ENCODE results near the gene MAPK8.

MAPK8 gene

GRCh38 chr10:48464871-48465736 is 158.6 kb downstream of the MAPK8 start:
- no peak for TF ChIP-seq GATA2 (IDR thresholded peaks at IDR 0.05; ENCODE audit: low read depth, low read length)
- TF ChIP-seq GATA3 (IDR thresholded peaks at IDR 0.05; ENCODE audit: low read depth, low read length), result no peak

DNA sequence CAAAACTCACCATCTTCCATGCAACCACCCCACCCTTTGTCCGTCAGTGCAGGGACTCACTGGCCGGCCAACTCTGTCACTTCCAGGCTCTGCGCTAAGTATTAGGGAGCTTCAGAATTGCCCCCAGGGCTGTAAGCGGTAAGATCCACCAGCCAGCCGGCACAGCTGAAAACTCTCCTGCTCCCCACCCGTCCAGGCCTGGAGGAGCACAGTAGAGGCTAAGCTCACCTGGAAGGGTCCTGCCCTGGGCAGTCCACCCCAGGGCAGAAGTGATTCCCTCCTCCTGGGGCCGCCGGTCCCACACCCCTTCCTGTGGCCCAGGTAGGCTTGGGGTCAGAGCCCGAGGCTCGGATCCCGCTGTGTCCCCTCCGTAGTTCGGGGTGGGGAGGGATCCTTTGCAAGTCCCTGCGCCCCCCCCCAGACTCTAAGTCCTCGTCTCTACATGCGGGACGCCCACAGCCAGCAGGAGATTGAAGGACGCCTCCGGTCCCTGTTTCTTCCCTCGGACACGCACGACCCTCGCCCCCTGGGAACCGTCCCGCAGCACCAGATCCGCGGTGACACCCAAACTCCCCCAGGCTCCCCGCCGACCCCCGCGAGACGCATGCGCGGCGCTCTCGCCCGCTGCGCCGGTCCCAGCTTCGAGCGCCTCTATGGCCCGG is 159.5 kb downstream of the MAPK8 start:
- no peak for TF ChIP-seq GATA3 (IDR thresholded peaks at IDR 0.05; ENCODE audit: low read depth, low read length)
- no peak for TF ChIP-seq GATA2 (IDR thresholded peaks at IDR 0.05; ENCODE audit: low read depth, low read length)

- no peak for TF ChIP-seq GATA2 (IDR thresholded peaks at IDR 0.05; ENCODE audit: low read depth, low read length)
- TF ChIP-seq GATA3 (IDR thresholded peaks at IDR 0.05; ENCODE audit: low read depth, low read length), result no peak
These were observed 160.2 kb downstream of the MAPK8 start for GRCh38 chr10:48466611-48467240.

- TF ChIP-seq GATA3 (IDR thresholded peaks at IDR 0.05; ENCODE audit: low read depth, low read length) (no peak), GATA2 (IDR thresholded peaks at IDR 0.05; ENCODE audit: low read depth, low read length) (no peak)
These were observed 161.2 kb downstream of the MAPK8 start for GRCh38 chr10:48467669-48468068.

DNA sequence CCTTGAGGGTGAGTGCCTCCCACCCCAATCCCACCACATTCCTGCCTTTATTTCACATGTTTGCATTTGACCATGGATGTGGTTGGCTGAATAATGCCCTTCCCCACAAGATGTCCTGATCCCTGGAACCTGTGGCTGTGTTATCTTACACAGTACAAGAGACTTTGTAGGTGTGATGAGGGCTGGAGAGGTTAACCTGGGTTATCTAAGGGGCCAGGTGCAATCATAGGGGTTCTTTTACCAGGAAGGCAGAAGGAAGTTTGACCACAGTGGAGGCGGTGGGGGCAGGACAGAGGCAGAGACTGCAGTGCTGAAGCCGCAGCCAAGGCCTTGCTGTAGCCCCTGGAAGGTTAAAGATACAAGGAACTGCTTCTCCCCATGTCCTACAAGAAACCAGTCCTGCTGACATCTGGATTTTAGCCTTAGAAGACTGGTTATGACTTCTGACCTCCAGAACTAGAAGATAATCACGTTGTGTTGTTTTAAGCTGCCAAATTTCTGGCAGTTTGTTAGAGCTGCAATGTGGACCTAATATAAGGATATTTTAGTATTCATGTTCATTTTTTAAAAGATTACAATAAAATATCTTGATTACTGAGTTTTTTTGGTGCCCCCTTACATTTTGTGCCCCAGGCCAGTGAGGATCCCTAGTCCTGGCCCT is 161.8 kb downstream of the MAPK8 start:
- TF ChIP-seq GATA2 (IDR thresholded peaks at IDR 0.05; ENCODE audit: low read depth, low read length) (no peak), GATA3 (IDR thresholded peaks at IDR 0.05; ENCODE audit: low read depth, low read length) (no peak)

DNA sequence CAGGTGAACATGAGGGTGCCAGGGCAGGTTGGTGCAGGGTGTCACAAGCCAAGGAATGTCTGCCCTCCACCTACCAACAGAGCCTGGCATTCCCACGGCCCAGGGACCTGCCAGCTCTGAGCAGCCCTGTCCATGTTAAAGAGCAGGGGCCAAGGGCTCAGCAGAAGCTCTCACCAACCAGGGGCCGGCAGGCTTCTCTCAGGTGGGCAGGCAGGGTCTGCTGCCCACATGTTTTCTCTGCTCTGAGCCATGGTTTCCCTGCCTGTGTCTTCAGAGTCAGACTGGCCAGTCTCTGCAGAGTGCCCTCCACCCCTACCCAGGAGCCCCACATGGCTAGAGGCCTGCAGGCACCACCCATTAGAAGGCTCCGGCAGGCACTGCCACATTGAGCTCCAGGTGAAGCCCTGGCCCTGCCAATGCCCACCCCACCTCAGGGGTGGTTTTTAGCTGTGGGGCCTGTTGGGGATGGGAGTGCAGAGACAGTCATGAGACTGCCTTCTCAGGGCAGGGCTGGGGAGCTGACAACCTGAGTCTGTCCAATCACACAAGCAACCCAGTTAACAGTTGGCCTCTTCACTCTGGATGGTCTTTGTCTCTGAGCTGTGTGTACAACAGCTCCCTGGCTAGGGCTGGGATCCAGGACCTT is 162.5 kb downstream of the MAPK8 start:
- TF ChIP-seq GATA3 (IDR thresholded peaks at IDR 0.05; ENCODE audit: low read depth, low read length) (no peak), GATA2 (IDR thresholded peaks at IDR 0.05; ENCODE audit: low read depth, low read length) (no peak)

- no peak for TF ChIP-seq GATA2 (IDR thresholded peaks at IDR 0.05; ENCODE audit: low read depth, low read length)
- TF ChIP-seq GATA3 (IDR thresholded peaks at IDR 0.05; ENCODE audit: low read depth, low read length), result no peak
These were observed 163.1 kb downstream of the MAPK8 start for GRCh38 chr10:48469516-48470020.

GRCh38 chr10:48470115-48470892 is 163.8 kb downstream of the MAPK8 start:
- TF ChIP-seq GATA2 (IDR thresholded peaks at IDR 0.05; ENCODE audit: low read depth, low read length), result no peak
- TF ChIP-seq GATA3 (IDR thresholded peaks at IDR 0.05; ENCODE audit: low read depth, low read length), result no peak

DNA sequence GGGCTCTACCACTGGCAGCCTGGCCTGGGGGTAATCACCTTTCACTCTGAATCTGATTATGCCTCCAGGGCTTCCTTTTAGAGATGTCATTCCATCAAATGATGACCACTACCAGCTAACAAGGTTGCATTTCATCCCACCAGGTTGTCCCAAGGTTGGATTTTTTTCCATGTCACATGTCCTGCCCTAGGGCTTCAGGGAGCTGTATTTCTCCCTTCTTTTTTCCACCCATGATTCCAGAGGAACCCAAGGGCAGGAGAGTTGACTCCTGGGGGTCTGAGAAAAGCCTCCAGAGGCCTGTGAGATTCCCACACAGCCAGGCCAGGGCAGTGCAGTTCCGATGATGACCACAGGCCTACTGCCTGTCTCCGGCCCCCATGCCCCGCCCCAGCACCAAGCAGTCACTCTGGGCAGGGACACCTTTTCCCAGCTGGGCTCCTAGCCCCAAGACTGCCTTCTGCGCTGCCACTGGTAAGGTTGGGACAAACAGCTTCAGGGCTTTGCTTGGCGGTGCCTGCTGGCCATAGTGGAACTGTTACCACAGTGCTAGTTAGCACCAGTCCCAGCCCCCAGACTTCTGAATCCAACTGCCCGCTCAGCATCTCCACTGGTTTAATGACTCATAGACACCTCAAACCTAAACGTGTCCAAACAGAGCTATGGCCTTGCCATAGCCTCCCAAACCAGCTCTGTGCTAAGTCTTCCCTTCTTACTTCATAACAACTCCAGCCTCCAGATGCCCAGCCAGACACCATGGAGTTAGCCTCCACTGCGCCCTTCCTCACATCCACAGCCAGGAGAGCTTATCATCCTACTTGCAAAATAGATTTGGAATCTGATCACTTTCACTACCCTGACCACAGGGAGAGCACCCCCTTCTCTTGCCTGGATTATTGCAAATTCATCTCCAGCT is 164.7 kb downstream of the MAPK8 start:
- TF ChIP-seq GATA3 (IDR thresholded peaks at IDR 0.05; ENCODE audit: low read depth, low read length) (no peak), GATA2 (IDR thresholded peaks at IDR 0.05; ENCODE audit: low read depth, low read length) (no peak)

- TF ChIP-seq GATA2 (IDR thresholded peaks at IDR 0.05; ENCODE audit: low read depth, low read length) (no peak), GATA3 (IDR thresholded peaks at IDR 0.05; ENCODE audit: low read depth, low read length) (no peak)
These were observed 166.1 kb downstream of the MAPK8 start for GRCh38 chr10:48472501-48473069.

DNA sequence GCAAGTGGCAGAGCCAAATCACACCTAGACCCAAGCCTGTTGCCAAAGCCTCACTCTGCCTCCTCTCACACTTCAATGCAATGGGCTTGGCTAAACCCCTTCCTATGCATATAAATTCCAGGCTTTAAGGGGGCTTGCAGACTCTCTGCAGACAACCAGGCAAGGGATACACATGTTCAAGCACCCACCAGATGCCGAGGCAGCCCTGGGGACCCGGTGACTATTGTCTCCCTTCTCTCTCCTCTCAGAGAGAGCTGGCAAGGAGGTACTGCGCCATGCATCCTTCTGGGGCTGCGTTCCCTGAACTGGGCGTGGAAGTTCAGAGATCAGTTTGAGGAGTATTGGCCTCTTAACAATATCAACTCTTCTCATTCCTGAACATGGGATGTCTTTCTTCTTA is 167.2 kb downstream of the MAPK8 start:
- TF ChIP-seq GATA3 (IDR thresholded peaks at IDR 0.05; ENCODE audit: low read depth, low read length), result no peak
- no peak for TF ChIP-seq GATA2 (IDR thresholded peaks at IDR 0.05; ENCODE audit: low read depth, low read length)

All from SH-SY5Y (cell line).